ENCODE data around the gene BTG4.

The BTG4 gene

GRCh38 chr11:111549196-111549868, 37.1 kb upstream of the BTG4 start:
- H3K36me3 ChIP-seq (ENCODE audit: control insufficient read depth in 2 of 2, insufficient read depth in 2 of 2, low read length in 2 of 2) = peaks cover 19 to 43% of the 10 kb centered on the region in 2 donors
- H3K27me3 ChIP-seq (ENCODE audit: control insufficient read depth in 1 of 2, insufficient read depth in 2 of 2, low read length in 2 of 2) = no peaks in the 10 kb centered on the region
- no peak overlapping the region for H3K27ac ChIP-seq (ENCODE audit: low read length)
- no peak overlapping the region for H3K4me3 ChIP-seq (ENCODE audit: low read length in 2 of 2)
- no peaks in the 10 kb centered on the region for H3K9me3 ChIP-seq (ENCODE audit: control insufficient read depth in 2 of 2, low read length in 2 of 2)
- no peaks in the 10 kb centered on the region for H3K4me1 ChIP-seq (ENCODE audit: control insufficient read depth, insufficient read depth, low read length)
- H3K9ac ChIP-seq (ENCODE audit: low read length in 2 of 2) = no peak overlapping the region

GRCh38 chr11:111548525-111548924, 36.3 kb upstream of the BTG4 start:
- Histone ChIP-seq H3K4me3 (ENCODE audit: low read length in 2 of 2) (no peak overlapping the region), H3K27me3 (ENCODE audit: control insufficient read depth in 1 of 2, insufficient read depth in 2 of 2, low read length in 2 of 2) (no peaks in the 10 kb centered on the region), H3K36me3 (ENCODE audit: control insufficient read depth in 2 of 2, insufficient read depth in 2 of 2, low read length in 2 of 2) (peaks cover 19 to 47% of the 10 kb centered on the region in 2 donors), H3K4me1 (ENCODE audit: control insufficient read depth, insufficient read depth, low read length) (no peaks in the 10 kb centered on the region), H3K9ac (ENCODE audit: low read length in 2 of 2) (no peak overlapping the region), H3K27ac (ENCODE audit: low read length) (no peak overlapping the region), H3K9me3 (ENCODE audit: control insufficient read depth in 2 of 2, low read length in 2 of 2) (no peaks in the 10 kb centered on the region)

DNA sequence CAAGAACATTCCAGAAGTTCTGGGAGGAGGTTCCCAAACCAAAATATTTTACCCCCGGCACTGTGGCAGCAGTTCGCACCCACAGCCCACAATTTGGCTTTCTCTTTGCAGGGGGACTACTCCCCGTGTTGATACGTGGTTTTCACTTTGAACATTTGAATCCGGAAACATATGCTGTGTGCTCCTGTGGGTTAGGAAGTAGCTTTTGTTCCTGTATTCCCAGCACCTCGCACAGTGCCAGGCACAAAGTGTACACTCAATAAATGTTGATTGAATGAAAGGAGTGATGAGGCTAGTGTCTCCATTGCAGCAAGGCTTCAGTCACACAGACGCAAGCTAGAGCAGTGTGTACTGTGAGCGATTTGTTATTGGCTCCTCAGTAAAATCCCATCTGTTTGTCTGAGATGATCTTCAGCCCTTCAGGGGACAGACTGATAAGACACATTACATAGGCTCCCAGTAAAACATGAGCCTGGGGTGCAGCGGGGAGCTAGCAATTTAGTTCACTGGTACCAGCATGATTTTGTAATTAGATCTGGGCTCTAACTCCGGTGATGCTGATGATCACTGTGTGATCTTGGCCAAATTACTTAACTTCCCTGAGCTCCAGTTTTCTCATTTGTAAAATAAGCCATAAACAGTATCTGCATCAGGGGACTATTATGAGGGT, 30.6 kb upstream of the BTG4 start:
- H3K4me3 ChIP-seq (ENCODE audit: low read length in 2 of 2) = no peak overlapping the region
- peaks cover 29% of the 10 kb centered on the region for H3K4me1 ChIP-seq (ENCODE audit: control insufficient read depth, insufficient read depth, low read length)
- no peak overlapping the region for H3K27ac ChIP-seq (ENCODE audit: low read length)
- H3K9me3 ChIP-seq (ENCODE audit: control insufficient read depth in 2 of 2, low read length in 2 of 2) = no peaks in the 10 kb centered on the region
- H3K27me3 ChIP-seq (ENCODE audit: control insufficient read depth in 1 of 2, insufficient read depth in 2 of 2, low read length in 2 of 2) = no peaks in the 10 kb centered on the region
- H3K9ac ChIP-seq (ENCODE audit: low read length in 2 of 2) = no peak overlapping the region
- peaks cover 16 to 32% of the 10 kb centered on the region in 2 donors for H3K36me3 ChIP-seq (ENCODE audit: control insufficient read depth in 2 of 2, insufficient read depth in 2 of 2, low read length in 2 of 2)

- H3K4me1 ChIP-seq (ENCODE audit: control insufficient read depth, insufficient read depth, low read length) = peaks cover 29% of the 10 kb centered on the region
- no peaks in the 10 kb centered on the region for H3K27me3 ChIP-seq (ENCODE audit: control insufficient read depth in 1 of 2, insufficient read depth in 2 of 2, low read length in 2 of 2)
- H3K9ac ChIP-seq (ENCODE audit: low read length in 2 of 2) = peak overlapping the region; percentile 75 to 81
- peaks cover 13 to 21% of the 10 kb centered on the region in 2 donors for H3K36me3 ChIP-seq (ENCODE audit: control insufficient read depth in 2 of 2, insufficient read depth in 2 of 2, low read length in 2 of 2)
- no peaks in the 10 kb centered on the region for H3K9me3 ChIP-seq (ENCODE audit: control insufficient read depth in 2 of 2, low read length in 2 of 2)
- H3K27ac ChIP-seq (ENCODE audit: low read length) = peak overlapping the region; percentile 81
- peak overlapping the region; percentile 82 to 85 for H3K4me3 ChIP-seq (ENCODE audit: low read length in 2 of 2)
Observed at GRCh38 chr11:111541254-111542061, 29.3 kb upstream of the BTG4 start.

DNA sequence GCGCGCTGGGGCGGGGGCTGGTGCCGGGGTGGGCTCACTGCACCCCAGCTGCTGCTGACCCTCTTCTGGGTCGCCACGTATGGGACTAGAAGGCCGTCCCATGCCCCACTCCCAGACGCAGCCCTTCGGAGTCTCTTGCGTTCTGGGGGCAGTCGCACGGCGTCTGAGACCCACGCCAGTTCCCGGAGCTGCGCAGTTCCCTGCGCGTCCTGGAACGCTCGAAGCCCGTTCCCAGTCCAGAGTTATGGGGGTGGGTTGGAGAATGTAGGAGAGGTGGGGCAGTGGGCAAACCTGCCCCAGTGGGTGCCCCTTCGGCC, 28.7 kb upstream of the BTG4 start:
- peak overlapping the region; percentile 81 for H3K27ac ChIP-seq (ENCODE audit: low read length)
- peak overlapping the region; percentile 75 to 81 for H3K9ac ChIP-seq (ENCODE audit: low read length in 2 of 2)
- no peaks in the 10 kb centered on the region for H3K27me3 ChIP-seq (ENCODE audit: control insufficient read depth in 1 of 2, insufficient read depth in 2 of 2, low read length in 2 of 2)
- H3K4me1 ChIP-seq (ENCODE audit: control insufficient read depth, insufficient read depth, low read length) = peaks cover 29% of the 10 kb centered on the region
- H3K4me3 ChIP-seq (ENCODE audit: low read length in 2 of 2) = peak overlapping the region; percentile 82 to 85
- peaks cover 8 to 17% of the 10 kb centered on the region in 2 donors for H3K36me3 ChIP-seq (ENCODE audit: control insufficient read depth in 2 of 2, insufficient read depth in 2 of 2, low read length in 2 of 2)
- no peaks in the 10 kb centered on the region for H3K9me3 ChIP-seq (ENCODE audit: control insufficient read depth in 2 of 2, low read length in 2 of 2)

- peaks cover 29% of the 10 kb centered on the region for H3K4me1 ChIP-seq (ENCODE audit: control insufficient read depth, insufficient read depth, low read length)
- H3K36me3 ChIP-seq (ENCODE audit: control insufficient read depth in 2 of 2, insufficient read depth in 2 of 2, low read length in 2 of 2) = peaks cover 4 to 12% of the 10 kb centered on the region in 2 donors
- H3K9ac ChIP-seq (ENCODE audit: low read length in 2 of 2) = peak within 1 kb of the TSS; percentile 75 to 81
- peak within 1 kb of the TSS; percentile 82 to 85 for H3K4me3 ChIP-seq (ENCODE audit: low read length in 2 of 2)
- H3K27me3 ChIP-seq (ENCODE audit: control insufficient read depth in 1 of 2, insufficient read depth in 2 of 2, low read length in 2 of 2) = no peaks in the 10 kb centered on the region
- H3K27ac ChIP-seq (ENCODE audit: low read length) = peak within 1 kb of the TSS; percentile 81
- no peaks in the 10 kb centered on the region for H3K9me3 ChIP-seq (ENCODE audit: control insufficient read depth in 2 of 2, low read length in 2 of 2)
Observed at GRCh38 chr11:111540114-111540936, 28.1 kb upstream of the BTG4 start, which contains the start of gene LAYN. TSS of gene LAYN (plus strand) at chr11:111540720. CDS start at chr11:111540844, 124 bp downstream.

DNA sequence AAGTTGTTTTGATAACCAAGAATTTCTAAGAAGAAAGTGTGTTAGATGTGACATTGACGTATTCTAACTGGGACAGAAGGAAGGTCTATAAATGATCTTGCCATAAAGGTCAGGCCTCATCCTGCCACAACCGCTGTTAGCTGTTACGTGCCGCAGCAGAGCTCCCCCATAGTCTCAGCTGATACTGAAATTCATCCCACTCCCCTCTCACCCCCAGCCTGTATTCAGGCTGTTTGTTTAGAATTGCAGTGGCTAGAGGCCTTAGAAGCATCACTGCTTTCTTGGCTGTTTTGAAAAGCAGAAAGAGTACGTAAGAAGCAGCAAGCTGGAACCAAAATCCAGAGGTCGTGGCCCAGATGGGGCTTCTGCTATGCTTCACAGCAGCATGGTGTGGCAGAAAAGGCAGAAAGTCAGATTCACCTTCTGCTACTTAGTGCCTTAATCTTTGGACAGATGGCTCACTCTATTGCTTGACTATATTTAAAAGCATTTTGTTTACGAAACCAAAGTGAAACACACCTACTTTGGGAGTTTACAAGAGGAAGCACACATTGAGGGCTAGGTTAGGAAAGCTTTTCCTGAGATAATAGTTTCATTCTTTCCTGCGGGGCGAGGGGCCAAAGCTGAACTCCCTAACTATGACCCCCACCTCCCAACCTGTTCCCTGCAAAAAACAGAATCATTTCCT, 27.4 kb upstream of the BTG4 start:
- H3K9me3 ChIP-seq (ENCODE audit: control insufficient read depth in 2 of 2, low read length in 2 of 2) = no peaks in the 10 kb centered on the region
- H3K9ac ChIP-seq (ENCODE audit: low read length in 2 of 2) = peak overlapping the region; percentile 75 to 81
- peak overlapping the region; percentile 81 for H3K27ac ChIP-seq (ENCODE audit: low read length)
- H3K4me1 ChIP-seq (ENCODE audit: control insufficient read depth, insufficient read depth, low read length) = peaks cover 29% of the 10 kb centered on the region
- H3K4me3 ChIP-seq (ENCODE audit: low read length in 2 of 2) = peak overlapping the region; percentile 82 to 85
- peaks cover 0 to 1% of the 10 kb centered on the region in 2 donors for H3K27me3 ChIP-seq (ENCODE audit: control insufficient read depth in 1 of 2, insufficient read depth in 2 of 2, low read length in 2 of 2)
- H3K36me3 ChIP-seq (ENCODE audit: control insufficient read depth in 2 of 2, insufficient read depth in 2 of 2, low read length in 2 of 2) = peaks cover 0 to 9% of the 10 kb centered on the region in 2 donors

DNA sequence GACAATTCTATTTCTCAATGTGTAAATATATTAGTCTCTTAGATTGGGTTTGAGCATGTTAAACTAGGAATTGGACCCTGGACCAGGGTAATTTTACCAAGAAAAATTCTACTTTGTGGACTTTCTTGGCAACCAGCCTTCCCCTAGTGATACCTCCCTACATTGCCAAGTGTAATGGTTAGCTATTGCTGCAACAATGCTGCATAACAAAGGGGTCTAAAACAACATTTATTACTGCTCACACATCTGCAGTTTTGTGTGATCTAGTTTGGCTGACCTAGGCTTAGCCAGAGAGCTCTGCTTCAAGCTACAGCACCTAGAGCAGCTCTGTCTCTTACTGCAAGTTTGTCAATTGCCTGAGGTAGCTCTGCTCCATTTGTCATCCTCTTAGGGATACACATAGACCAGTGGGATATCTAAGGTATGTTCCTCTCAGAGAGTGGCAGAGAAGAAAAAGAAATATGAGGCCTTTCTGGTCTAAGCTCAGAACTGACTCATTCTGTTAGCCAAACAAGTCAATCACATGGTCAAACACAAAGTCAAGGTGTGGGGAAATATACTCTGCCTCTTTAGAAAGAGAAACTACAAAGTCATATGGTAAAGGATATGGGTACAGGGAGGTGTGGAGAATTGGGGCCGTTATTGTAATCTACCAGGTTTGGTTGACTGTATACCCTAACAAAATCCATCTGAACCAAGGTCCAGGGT, 26.4 kb upstream of the BTG4 start:
- Histone ChIP-seq H3K4me1 (ENCODE audit: control insufficient read depth, insufficient read depth, low read length) (peaks cover 29% of the 10 kb centered on the region), H3K27me3 (ENCODE audit: control insufficient read depth in 1 of 2, insufficient read depth in 2 of 2, low read length in 2 of 2) (peaks cover 0 to 3% of the 10 kb centered on the region in 2 donors), H3K27ac (ENCODE audit: low read length) (peak overlapping the region; percentile 81), H3K36me3 (ENCODE audit: control insufficient read depth in 2 of 2, insufficient read depth in 2 of 2, low read length in 2 of 2) (peaks cover 0 to 2% of the 10 kb centered on the region in 2 donors), H3K4me3 (ENCODE audit: low read length in 2 of 2) (no peak overlapping the region), H3K9me3 (ENCODE audit: control insufficient read depth in 2 of 2, low read length in 2 of 2) (no peaks in the 10 kb centered on the region), H3K9ac (ENCODE audit: low read length in 2 of 2) (no peak overlapping the region)

DNA sequence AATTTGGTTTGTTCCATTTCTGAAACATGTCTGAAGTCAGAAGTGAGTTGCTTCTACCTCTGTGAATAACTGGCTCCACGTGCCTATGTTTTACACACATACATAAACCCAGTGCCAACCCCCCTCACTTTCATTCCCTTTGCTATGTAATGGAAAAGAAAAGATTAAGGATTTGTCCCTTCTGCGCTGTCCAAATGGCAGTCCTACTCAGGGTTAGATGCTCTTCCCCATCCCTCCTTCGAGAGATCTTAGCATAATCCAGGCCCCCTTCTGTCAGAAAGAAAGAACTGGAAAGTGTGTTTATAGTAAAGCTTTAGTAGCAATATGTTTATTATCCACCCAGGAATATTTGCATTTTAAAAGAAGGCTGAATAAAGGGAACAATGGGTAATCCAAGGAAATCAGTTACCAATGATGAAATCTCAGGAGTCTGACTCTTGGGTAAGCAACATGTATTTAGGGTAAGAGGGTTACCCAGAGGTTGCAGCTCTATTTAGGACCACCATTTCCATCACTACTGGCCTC, 25.2 kb upstream of the BTG4 start:
- Histone ChIP-seq H3K4me1 (ENCODE audit: control insufficient read depth, insufficient read depth, low read length) (peaks cover 29% of the 10 kb centered on the region), H3K27me3 (ENCODE audit: control insufficient read depth in 1 of 2, insufficient read depth in 2 of 2, low read length in 2 of 2) (peaks cover 0 to 5% of the 10 kb centered on the region in 2 donors), H3K9ac (ENCODE audit: low read length in 2 of 2) (no peak overlapping the region), H3K9me3 (ENCODE audit: control insufficient read depth in 2 of 2, low read length in 2 of 2) (no peaks in the 10 kb centered on the region), H3K27ac (ENCODE audit: low read length) (no peak overlapping the region), H3K36me3 (ENCODE audit: control insufficient read depth in 2 of 2, insufficient read depth in 2 of 2, low read length in 2 of 2) (no peaks in the 10 kb centered on the region), H3K4me3 (ENCODE audit: low read length in 2 of 2) (no peak overlapping the region)
